Endometrial microvascular endothelial cells (primary cell): ENCODE data around the gene SPATA46. TPM values are rescaled to one million over a fixed set of nuclear protein-coding genes. Genes with fewer than 3 reads are reported as not detected.
"Not testable (repeated sequence)": the region's sequence is repeated elsewhere in the genome, so short reads cannot be mapped to it uniquely, and the experiment has no call there.

Experiments
- in situ Hi-C: cut with HindIII; loops from 2 replicates; pipeline ENCODE4 v1.10.0; 2017; ENCODE audit warnings: low sequenced_read_pairs, low pct_unique_long_range_greater_than_20kb; ENCODE audit errors: inconsistent ontology term
- total RNA-seq: library from RNA; depleted of rRNA; stranded (reverse); fragments of >200 nt; gene quantifications from one replicate; pipeline ENCODE4 v1.2.3, GENCODE V29; 2015; ENCODE audit errors: inconsistent ontology term

Gene SPATA46
- total RNA-seq, 1 donor from 2014 or later: not detected

- in situ Hi-C loops: no loop called here
These were observed 15.3 kb downstream of the SPATA46 start for GRCh38 chr1:162361349-162361748.

- in situ Hi-C loops: no loop called here
These were observed 15.8 kb downstream of the SPATA46 start for GRCh38 chr1:162360874-162361260.

- in situ Hi-C loops: no loop called here
These were observed 16.3 kb downstream of the SPATA46 start for GRCh38 chr1:162360237-162360873.

GRCh38 chr1:162359523-162360236 lies 17.0 kb downstream of the SPATA46 start:
- in situ Hi-C loops: no loop called here

- in situ Hi-C loops: no loop called here
These were observed 17.7 kb downstream of the SPATA46 start for GRCh38 chr1:162358928-162359327.

GRCh38 chr1:162357681-162358266 lies 18.9 kb downstream of the SPATA46 start:
- in situ Hi-C loops: no loop called here

- in situ Hi-C loops: no loop called here
These were observed 23.0 kb downstream of the SPATA46 start for GRCh38 chr1:162353702-162354101.

GRCh38 chr1:162353078-162353477 lies 23.6 kb downstream of the SPATA46 start:
- in situ Hi-C loops: no loop called here

GRCh38 chr1:162351874-162352273 lies 24.8 kb downstream of the SPATA46 start:
- in situ Hi-C loops: not testable (repeated sequence)

GRCh38 chr1:162351246-162351842 lies 25.3 kb downstream of the SPATA46 start:
- in situ Hi-C loops: no loop called here

GRCh38 chr1:162349635-162350330 lies 26.9 kb downstream of the SPATA46 start:
- in situ Hi-C loops: no loop called here

GRCh38 chr1:162347281-162347680 lies 29.4 kb downstream of the SPATA46 start:
- in situ Hi-C loops: no loop called here

GRCh38 chr1:162343470-162343869 lies 33.2 kb downstream of the SPATA46 start:
- in situ Hi-C loops: no loop called here

- in situ Hi-C loops: no loop called here
These were observed 34.1 kb downstream of the SPATA46 start for GRCh38 chr1:162342452-162342983.

GRCh38 chr1:162336621-162337285 lies 39.9 kb downstream of the SPATA46 start:
- in situ Hi-C loops: no loop called here

- in situ Hi-C loops: no loop called here
These were observed 41.5 kb downstream of the SPATA46 start for GRCh38 chr1:162335126-162335525.

GRCh38 chr1:162333991-162334390 lies 42.7 kb downstream of the SPATA46 start:
- in situ Hi-C loops: no loop called here

- in situ Hi-C loops: no loop called here
These were observed 46.8 kb downstream of the SPATA46 start for GRCh38 chr1:162329826-162330225.

GRCh38 chr1:162328512-162328911 lies 48.1 kb downstream of the SPATA46 start:
- in situ Hi-C loops: no loop called here
